Measurements from ENCODE around the gene UBASH3A. TPM values are rescaled to one million over a fixed set of nuclear protein-coding genes. Genes with fewer than 3 reads are reported as not detected.

Gene UBASH3A
- polyA plus RNA-seq, 3 donors = not detected

DNA sequence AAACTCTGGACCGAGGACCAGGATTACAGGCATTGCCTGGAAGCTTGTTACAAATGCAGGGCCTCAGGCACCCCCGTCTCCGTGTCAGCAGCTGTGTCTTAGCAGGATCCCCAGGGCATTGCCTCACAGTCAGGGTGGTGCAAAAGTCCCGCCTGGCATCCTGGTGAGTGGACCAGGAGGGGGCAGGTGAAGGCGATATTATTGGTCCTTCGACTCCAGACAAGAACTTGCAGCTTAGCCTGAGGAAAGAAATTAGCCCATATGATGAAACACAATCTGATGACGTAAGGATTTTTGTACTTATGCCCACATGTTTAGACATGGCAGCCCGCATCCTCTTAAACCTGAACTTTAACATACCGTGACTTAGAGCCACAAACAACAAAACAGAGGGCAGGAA lies 51.5 kb downstream of the UBASH3A start:
- no peaks in the 10 kb centered on the region for H3K36me3 Mint-ChIP-seq
- intact Hi-C loops (cut with micrococcal nuclease) = no loop called here

GRCh38 chr21:42455754-42456440 lies 52.2 kb downstream of the UBASH3A start:
- H3K9me3 Mint-ChIP-seq = peaks cover 0 to 2% (median 0%) of the 10 kb centered on the region in 7 donors

More for the DNA sequence above, 51.5 kb downstream of the UBASH3A start:
- H3K4me1 Mint-ChIP-seq = peaks cover 2% of the 10 kb centered on the region
- H3K4me2 ChIP-seq (replicated peaks; ENCODE audit: extremely low read depth, low read length, poor library complexity, severe bottlenecking) = no peak overlapping the region
- H4K20me1 ChIP-seq (ENCODE audit: insufficient read depth, low read length) = no peaks in the 10 kb centered on the region
- H3K36me3 ChIP-seq (replicated peaks in 1 of 2; ENCODE audit: control insufficient read depth in 1 of 2, insufficient read depth in 2 of 2, low read length in 2 of 2) = no peaks in the 10 kb centered on the region
- H3K27me3 Mint-ChIP-seq (ENCODE audit: low read depth in 3 of 3) = peaks cover 0 to 8% (median 3%) of the 10 kb centered on the region in 3 donors
- H3K4me3 Mint-ChIP-seq = no peak overlapping the region
- H3K27me3 ChIP-seq (ENCODE audit: control insufficient read depth in 2 of 2, insufficient read depth in 2 of 2, low read length in 2 of 2) = no peaks in the 10 kb centered on the region
- H3K27ac Mint-ChIP-seq = no peak overlapping the region
- TF ChIP-seq, protein P1, sequence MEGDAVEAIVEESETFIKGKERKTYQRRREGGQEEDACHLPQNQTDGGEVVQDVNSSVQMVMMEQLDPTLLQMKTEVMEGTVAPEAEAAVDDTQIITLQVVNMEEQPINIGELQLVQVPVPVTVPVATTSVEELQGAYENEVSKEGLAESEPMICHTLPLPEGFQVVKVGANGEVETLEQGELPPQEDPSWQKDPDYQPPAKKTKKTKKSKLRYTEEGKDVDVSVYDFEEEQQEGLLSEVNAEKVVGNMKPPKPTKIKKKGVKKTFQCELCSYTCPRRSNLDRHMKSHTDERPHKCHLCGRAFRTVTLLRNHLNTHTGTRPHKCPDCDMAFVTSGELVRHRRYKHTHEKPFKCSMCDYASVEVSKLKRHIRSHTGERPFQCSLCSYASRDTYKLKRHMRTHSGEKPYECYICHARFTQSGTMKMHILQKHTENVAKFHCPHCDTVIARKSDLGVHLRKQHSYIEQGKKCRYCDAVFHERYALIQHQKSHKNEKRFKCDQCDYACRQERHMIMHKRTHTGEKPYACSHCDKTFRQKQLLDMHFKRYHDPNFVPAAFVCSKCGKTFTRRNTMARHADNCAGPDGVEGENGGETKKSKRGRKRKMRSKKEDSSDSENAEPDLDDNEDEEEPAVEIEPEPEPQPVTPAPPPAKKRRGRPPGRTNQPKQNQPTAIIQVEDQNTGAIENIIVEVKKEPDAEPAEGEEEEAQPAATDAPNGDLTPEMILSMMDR (IDR thresholded peaks at IDR 0.05) = no peak
- peaks cover 4 to 5% of the 10 kb centered on the region in 2 donors for H3K4me1 ChIP-seq (ENCODE audit: control insufficient read depth in 1 of 2, insufficient read depth in 2 of 2, low read length in 2 of 2)
- no peaks in the 10 kb centered on the region for H3K9me3 ChIP-seq (replicated peaks in 1 of 2; ENCODE audit: control insufficient read depth in 1 of 2, insufficient read depth in 1 of 2, low read length in 2 of 2)
- no peak overlapping the region for H3K9ac ChIP-seq (ENCODE audit: insufficient read depth, low read length, poor library complexity, severe bottlenecking)
- H3K9me3 Mint-ChIP-seq = peaks cover 0 to 5% (median 0%) of the 10 kb centered on the region in 7 donors
- H3K79me2 ChIP-seq (ENCODE audit: insufficient read depth, low read length) = no peaks in the 10 kb centered on the region
- no peak overlapping the region for H2AFZ ChIP-seq (ENCODE audit: insufficient read depth, low read depth, low read length, poor library complexity, severe bottlenecking)
- no peak overlapping the region for H3K27ac ChIP-seq (ENCODE audit: low read depth in 1 of 2, low read length in 2 of 2)
- no peak overlapping the region for H3K4me3 ChIP-seq (replicated peaks in 1 of 3; ENCODE audit: low read depth in 2 of 3, low read length in 3 of 3)
- 78% methylated on average over 8 of the region's 9 CpGs for WGBS (ENCODE audit: insufficient coverage)
- DNase-seq = peak in 1 of 3 donors; percentile 20

More at GRCh38 chr21:42455754-42456440, 52.2 kb downstream of the UBASH3A start:
- no peaks in the 10 kb centered on the region for H3K4me1 ChIP-seq (ENCODE audit: control insufficient read depth in 1 of 2, insufficient read depth in 2 of 2, low read length in 2 of 2)
- H3K27ac ChIP-seq (ENCODE audit: low read depth in 1 of 2, low read length in 2 of 2) = no peak overlapping the region
- no peaks in the 10 kb centered on the region for H3K27me3 ChIP-seq (ENCODE audit: control insufficient read depth in 2 of 2, insufficient read depth in 2 of 2, low read length in 2 of 2)
- Mint-ChIP-seq H3K27ac (no peak overlapping the region), H3K4me3 (no peak overlapping the region), H3K4me1 (peaks cover 7% of the 10 kb centered on the region), H3K27me3 (ENCODE audit: low read depth in 3 of 3) (peaks cover 0 to 6% (median 5%) of the 10 kb centered on the region in 3 donors), H3K36me3 (no peaks in the 10 kb centered on the region)
- no peak overlapping the region for H3K4me3 ChIP-seq (replicated peaks in 1 of 3; ENCODE audit: low read depth in 2 of 3, low read length in 3 of 3)
- H3K4me2 ChIP-seq (replicated peaks; ENCODE audit: extremely low read depth, low read length, poor library complexity, severe bottlenecking) = no peak overlapping the region
- TF ChIP-seq, protein P1 (IDR thresholded peaks at IDR 0.05) = no peak
- H3K79me2 ChIP-seq (ENCODE audit: insufficient read depth, low read length) = no peaks in the 10 kb centered on the region
- H3K36me3 ChIP-seq (replicated peaks in 1 of 2; ENCODE audit: control insufficient read depth in 1 of 2, insufficient read depth in 2 of 2, low read length in 2 of 2) = no peaks in the 10 kb centered on the region
- DNase-seq = no peak
- H3K9me3 ChIP-seq (replicated peaks in 1 of 2; ENCODE audit: control insufficient read depth in 1 of 2, insufficient read depth in 1 of 2, low read length in 2 of 2) = no peaks in the 10 kb centered on the region
- intact Hi-C loops (cut with micrococcal nuclease) = no loop called here
- WGBS (ENCODE audit: insufficient coverage) = 96% methylated on average over 8 of the region's 10 CpGs
- H3K9ac ChIP-seq (ENCODE audit: insufficient read depth, low read length, poor library complexity, severe bottlenecking) = no peak overlapping the region
- H2AFZ ChIP-seq (ENCODE audit: insufficient read depth, low read depth, low read length, poor library complexity, severe bottlenecking) = no peak overlapping the region
- no peaks in the 10 kb centered on the region for H4K20me1 ChIP-seq (ENCODE audit: insufficient read depth, low read length)
